ENCODE results near the gene KANSL1.
A peak's percentile ranks its signal among the peaks of the same experiment; 100 is the strongest.
"Not testable (repeated sequence)": the region's sequence is repeated elsewhere in the genome, so short reads cannot be mapped to it uniquely, and the experiment has no call there.

The KANSL1 gene

DNA sequence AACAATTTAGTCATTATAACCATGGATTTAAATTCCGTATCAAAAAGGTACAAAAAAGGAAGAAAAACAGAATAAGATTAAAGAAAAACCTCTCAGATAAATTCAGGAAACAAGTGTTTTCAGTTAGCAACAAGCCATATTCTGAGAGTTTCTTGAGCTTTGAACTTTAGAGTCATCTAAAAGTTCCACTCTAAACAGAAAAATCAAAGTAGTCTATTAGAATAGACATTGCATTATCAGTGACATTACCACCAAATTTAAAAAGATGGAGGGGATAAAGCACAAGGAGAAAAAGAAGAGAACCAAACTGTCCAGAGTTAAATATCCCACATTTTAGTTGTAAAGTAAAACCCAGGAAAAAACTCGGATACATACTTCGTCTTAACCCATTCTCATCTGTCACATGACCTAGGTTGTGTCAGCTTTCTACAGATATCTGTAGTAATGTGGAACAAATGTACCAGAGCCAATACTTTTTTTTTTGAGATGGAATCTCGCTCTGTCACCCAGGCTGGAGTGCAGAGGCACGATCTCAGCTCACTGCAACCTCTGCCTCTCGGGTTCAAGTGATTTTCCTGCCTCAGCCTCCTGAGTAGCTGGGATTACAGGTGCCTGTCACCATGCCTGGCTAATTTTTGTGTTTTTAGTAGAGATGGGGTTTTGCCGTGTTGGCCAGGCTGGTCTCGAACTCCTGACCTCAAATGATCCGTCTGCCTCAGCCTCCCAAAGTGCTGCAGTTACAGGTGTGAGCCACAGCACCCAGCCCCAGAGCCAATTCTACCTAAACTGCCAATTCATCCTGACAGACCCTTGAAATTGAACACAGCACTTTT is 91.2 kb downstream of the KANSL1 start:
- H3K9me3 ChIP-seq (ENCODE audit: control extremely low read depth in 1 of 5, control insufficient read depth in 4 of 5, insufficient read depth in 2 of 5, low read depth in 1 of 5, low read length in 4 of 5); H3K27me3 ChIP-seq (replicated peaks in 2 of 5; ENCODE audit: control insufficient read depth in 4 of 5, insufficient read depth in 5 of 5, low read length in 4 of 5); POLR2A ChIA-PET; DNase-seq; H3K36me3 ChIP-seq (ENCODE audit: control insufficient read depth in 4 of 4, insufficient read depth in 4 of 4, low read length in 3 of 4); H3K4me3 ChIP-seq (ENCODE audit: control insufficient read depth in 1 of 7, extremely low read depth in 1 of 7, insufficient read depth in 4 of 7, low read depth in 2 of 7, low read length in 6 of 7): not testable (repeated sequence)
- peak overlapping the region in 1 of 2 experiments; percentile 78 for H3K27ac ChIP-seq (ENCODE audit: insufficient read depth in 1 of 2, low read depth in 1 of 2, low read length in 2 of 2, poor library complexity in 1 of 2, severe bottlenecking in 2 of 2)
- peaks cover 0 to 18% (median 6%) of the 10 kb centered on the region in 4 experiments for H3K4me1 ChIP-seq (ENCODE audit: control extremely low read depth in 1 of 4, control insufficient read depth in 4 of 4, insufficient read depth in 4 of 4, low read length in 3 of 4)
- WGBS (ENCODE audit: insufficient coverage): 95% methylated on average over 3 of the region's 9 CpGs
- CTCF ChIA-PET: interaction anchor here (1.2 to 1.6 kb wide), 3 partner anchors 14 to 91 kb away, joined by 3 to 4 read pairs (median 3); partner anchors contain the start of gene KANSL1

DNA sequence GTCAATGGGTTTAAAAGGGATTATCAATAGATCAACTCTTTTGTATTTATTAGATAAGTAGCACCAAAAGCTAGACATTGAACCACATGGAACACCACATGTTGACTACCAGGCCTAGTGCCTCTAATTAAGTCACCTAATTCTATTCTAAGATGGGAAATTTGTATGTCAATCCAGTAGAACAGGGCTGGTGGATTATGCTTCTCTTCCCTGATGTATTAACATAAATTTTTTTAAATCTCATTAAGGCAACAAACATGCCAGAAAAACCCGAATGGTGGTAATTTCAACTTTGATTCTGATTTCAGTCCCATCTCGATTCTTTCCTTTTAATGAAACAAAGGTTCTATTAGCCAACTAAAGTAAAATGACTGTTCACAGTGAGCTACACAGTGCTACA is 92.6 kb downstream of the KANSL1 start:
- Histone ChIP-seq H3K9me3 (ENCODE audit: control extremely low read depth in 1 of 5, control insufficient read depth in 4 of 5, insufficient read depth in 2 of 5, low read depth in 1 of 5, low read length in 4 of 5) (no peaks in the 10 kb centered on the region), H3K27ac (ENCODE audit: insufficient read depth in 1 of 2, low read depth in 1 of 2, low read length in 2 of 2, poor library complexity in 1 of 2, severe bottlenecking in 2 of 2) (peak overlapping the region in 1 of 2 experiments; percentile 78), H3K4me3 (ENCODE audit: control insufficient read depth in 1 of 7, extremely low read depth in 1 of 7, insufficient read depth in 4 of 7, low read depth in 2 of 7, low read length in 6 of 7) (no peak overlapping the region), H3K27me3 (replicated peaks in 2 of 5; ENCODE audit: control insufficient read depth in 4 of 5, insufficient read depth in 5 of 5, low read length in 4 of 5) (no peaks in the 10 kb centered on the region), H3K36me3 (ENCODE audit: control insufficient read depth in 4 of 4, insufficient read depth in 4 of 4, low read length in 3 of 4) (no peaks in the 10 kb centered on the region), H3K4me1 (ENCODE audit: control extremely low read depth in 1 of 4, control insufficient read depth in 4 of 4, insufficient read depth in 4 of 4, low read length in 3 of 4) (peaks cover 0 to 18% (median 6%) of the 10 kb centered on the region in 4 experiments)
- no CpG with 5 or more reads among the region's 2 CpGs for WGBS (ENCODE audit: insufficient coverage)
- POLR2A ChIA-PET: interaction anchor here (0.6 to 1.0 kb wide), 2 partner anchors 9 to 12 kb away, joined by 3 to 4 read pairs; no protein-coding TSS in a partner anchor
- no peak for DNase-seq
- CTCF ChIA-PET: interaction anchor here (0.7 to 1.6 kb wide), 4 partner anchors 19 to 112 kb away, joined by 3 to 5 read pairs (median 4); partner anchors contain the start of gene KANSL1

DNA sequence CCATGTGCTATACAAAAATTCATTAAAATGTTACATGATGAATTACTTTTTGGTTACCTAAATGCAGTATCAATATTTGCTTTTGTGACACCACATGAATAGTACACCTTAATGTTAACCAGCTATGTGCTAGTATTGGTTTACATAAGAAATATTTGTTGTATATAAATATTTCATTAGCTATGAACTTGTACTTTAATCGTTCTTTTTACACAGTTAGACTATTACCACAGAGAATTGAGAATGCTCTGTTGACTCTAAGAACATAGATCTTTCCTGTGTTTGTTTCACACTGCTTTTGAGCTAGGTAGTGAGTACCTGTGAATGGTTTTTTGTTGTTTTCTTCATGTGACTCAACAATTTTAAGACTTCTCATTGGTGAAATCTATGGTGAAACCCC is 93.4 kb downstream of the KANSL1 start:
- no peak overlapping the region for H3K27ac ChIP-seq (ENCODE audit: insufficient read depth in 1 of 2, low read depth in 1 of 2, low read length in 2 of 2, poor library complexity in 1 of 2, severe bottlenecking in 2 of 2)
- DNase-seq: no peak
- CTCF ChIA-PET: interaction anchor here (0.7 to 1.4 kb wide), 3 partner anchors 9 to 113 kb away, joined by 3 to 5 read pairs (median 4); no protein-coding TSS in a partner anchor

DNA sequence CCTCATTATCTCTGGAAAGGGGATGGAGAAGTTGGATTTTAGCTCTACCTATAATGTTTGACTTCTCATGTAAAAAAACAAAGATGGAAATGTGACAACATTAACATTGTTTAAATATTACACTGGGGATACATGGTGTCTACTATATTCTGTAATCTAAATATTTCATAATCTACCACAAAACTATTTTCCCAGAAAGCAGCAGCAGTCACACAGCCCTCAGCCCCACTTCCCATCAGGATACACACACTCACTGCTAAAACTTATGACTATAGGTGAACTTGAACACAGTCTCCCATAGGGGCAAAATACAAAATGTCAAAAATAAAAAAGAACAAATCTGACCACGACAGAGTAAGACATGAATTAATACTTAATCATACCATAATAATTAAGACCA is 95.7 kb downstream of the KANSL1 start:
- ChIA-PET POLR2A (no interaction called here), CTCF (no interaction called here)
- Histone ChIP-seq H3K27me3 (replicated peaks in 2 of 5; ENCODE audit: control insufficient read depth in 4 of 5, insufficient read depth in 5 of 5, low read length in 4 of 5) (no peaks in the 10 kb centered on the region), H3K4me3 (ENCODE audit: control insufficient read depth in 1 of 7, extremely low read depth in 1 of 7, insufficient read depth in 4 of 7, low read depth in 2 of 7, low read length in 6 of 7) (no peak overlapping the region), H3K4me1 (ENCODE audit: control extremely low read depth in 1 of 4, control insufficient read depth in 4 of 4, insufficient read depth in 4 of 4, low read length in 3 of 4) (peaks cover 0 to 22% (median 6%) of the 10 kb centered on the region in 4 experiments), H3K9me3 (ENCODE audit: control extremely low read depth in 1 of 5, control insufficient read depth in 4 of 5, insufficient read depth in 2 of 5, low read depth in 1 of 5, low read length in 4 of 5) (no peaks in the 10 kb centered on the region), H3K36me3 (ENCODE audit: control insufficient read depth in 4 of 4, insufficient read depth in 4 of 4, low read length in 3 of 4) (peaks cover 0 to 8% (median 5%) of the 10 kb centered on the region in 4 experiments), H3K27ac (ENCODE audit: insufficient read depth in 1 of 2, low read depth in 1 of 2, low read length in 2 of 2, poor library complexity in 1 of 2, severe bottlenecking in 2 of 2) (no peak overlapping the region)
- no CpG with 5 or more reads among the region's 1 CpG for WGBS (ENCODE audit: insufficient coverage)
- DNase-seq: no peak

More for the DNA sequence above, 93.4 kb downstream of the KANSL1 start:
- no CpG with 5 or more reads among the region's 1 CpG for WGBS (ENCODE audit: insufficient coverage)
- Histone ChIP-seq H3K27me3 (replicated peaks in 2 of 5; ENCODE audit: control insufficient read depth in 4 of 5, insufficient read depth in 5 of 5, low read length in 4 of 5) (no peaks in the 10 kb centered on the region), H3K9me3 (ENCODE audit: control extremely low read depth in 1 of 5, control insufficient read depth in 4 of 5, insufficient read depth in 2 of 5, low read depth in 1 of 5, low read length in 4 of 5) (no peaks in the 10 kb centered on the region), H3K36me3 (ENCODE audit: control insufficient read depth in 4 of 4, insufficient read depth in 4 of 4, low read length in 3 of 4) (no peaks in the 10 kb centered on the region), H3K4me1 (ENCODE audit: control extremely low read depth in 1 of 4, control insufficient read depth in 4 of 4, insufficient read depth in 4 of 4, low read length in 3 of 4) (peaks cover 0 to 18% (median 6%) of the 10 kb centered on the region in 4 experiments), H3K4me3 (ENCODE audit: control insufficient read depth in 1 of 7, extremely low read depth in 1 of 7, insufficient read depth in 4 of 7, low read depth in 2 of 7, low read length in 6 of 7) (no peak overlapping the region)
- POLR2A ChIA-PET: interaction anchor here (0.5 to 1.0 kb wide), 2 partner anchors 11 to 115 kb away, joined by 4 to 5 read pairs; no protein-coding TSS in a partner anchor

DNA sequence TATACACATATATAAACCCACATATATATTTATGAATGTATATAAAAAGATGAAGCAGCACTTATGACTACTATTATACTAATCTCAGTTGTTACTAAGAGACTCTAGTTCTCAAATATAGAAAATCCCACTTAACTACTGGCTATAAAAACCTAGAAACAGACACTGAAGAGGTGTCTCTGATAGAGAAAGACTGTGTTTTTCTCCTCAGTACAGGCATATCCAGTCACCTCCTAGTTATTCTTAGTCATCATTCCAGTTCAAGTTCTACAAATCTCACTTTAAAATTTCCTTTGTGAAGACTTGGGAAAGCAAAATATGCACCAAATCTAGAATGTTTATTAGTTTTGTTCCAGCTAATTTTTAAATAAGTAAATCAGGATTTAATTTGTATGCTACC is 100.2 kb downstream of the KANSL1 start:
- H3K36me3 ChIP-seq (ENCODE audit: control insufficient read depth in 4 of 4, insufficient read depth in 4 of 4, low read length in 3 of 4): peaks cover 7 to 22% (median 15%) of the 10 kb centered on the region in 4 experiments
- CTCF ChIA-PET: interaction anchor here (1.5 kb wide), 1 partner anchor 10 kb away, joined by 6 read pairs; no protein-coding TSS in a partner anchor
- POLR2A ChIA-PET: no interaction called here

GRCh38 chr17:46090871-46091270 is 102.4 kb downstream of the KANSL1 start:
- ChIA-PET POLR2A (no interaction called here), CTCF (interaction anchor here (0.7 to 1.3 kb wide), 5 partner anchors 9 to 96 kb away, joined by 3 to 4 read pairs (median 3); no protein-coding TSS in a partner anchor)
- H3K4me3 ChIP-seq (ENCODE audit: control insufficient read depth in 1 of 7, extremely low read depth in 1 of 7, insufficient read depth in 4 of 7, low read depth in 2 of 7, low read length in 6 of 7): no peak overlapping the region
- WGBS (ENCODE audit: insufficient coverage): 100% methylated on average over 1 of the region's 4 CpGs
- H3K9me3 ChIP-seq (ENCODE audit: control extremely low read depth in 1 of 5, control insufficient read depth in 4 of 5, insufficient read depth in 2 of 5, low read depth in 1 of 5, low read length in 4 of 5): no peaks in the 10 kb centered on the region
- peaks cover 0 to 4% (median 0%) of the 10 kb centered on the region in 4 experiments for H3K4me1 ChIP-seq (ENCODE audit: control extremely low read depth in 1 of 4, control insufficient read depth in 4 of 4, insufficient read depth in 4 of 4, low read length in 3 of 4)
- no peak for DNase-seq
- H3K27me3 ChIP-seq (replicated peaks in 2 of 5; ENCODE audit: control insufficient read depth in 4 of 5, insufficient read depth in 5 of 5, low read length in 4 of 5): no peaks in the 10 kb centered on the region
- H3K36me3 ChIP-seq (ENCODE audit: control insufficient read depth in 4 of 4, insufficient read depth in 4 of 4, low read length in 3 of 4): peaks cover 11 to 22% (median 17%) of the 10 kb centered on the region in 4 experiments
- H3K27ac ChIP-seq (ENCODE audit: insufficient read depth in 1 of 2, low read depth in 1 of 2, low read length in 2 of 2, poor library complexity in 1 of 2, severe bottlenecking in 2 of 2): no peak overlapping the region

More for the DNA sequence above, 100.2 kb downstream of the KANSL1 start:
- DNase-seq: no peak
- H3K4me3 ChIP-seq (ENCODE audit: control insufficient read depth in 1 of 7, extremely low read depth in 1 of 7, insufficient read depth in 4 of 7, low read depth in 2 of 7, low read length in 6 of 7): no peak overlapping the region
- H3K9me3 ChIP-seq (ENCODE audit: control extremely low read depth in 1 of 5, control insufficient read depth in 4 of 5, insufficient read depth in 2 of 5, low read depth in 1 of 5, low read length in 4 of 5): no peaks in the 10 kb centered on the region
- H3K4me1 ChIP-seq (ENCODE audit: control extremely low read depth in 1 of 4, control insufficient read depth in 4 of 4, insufficient read depth in 4 of 4, low read length in 3 of 4): peaks cover 0 to 10% (median 0%) of the 10 kb centered on the region in 4 experiments
- H3K27ac ChIP-seq (ENCODE audit: insufficient read depth in 1 of 2, low read depth in 1 of 2, low read length in 2 of 2, poor library complexity in 1 of 2, severe bottlenecking in 2 of 2): no peak overlapping the region
- H3K27me3 ChIP-seq (replicated peaks in 2 of 5; ENCODE audit: control insufficient read depth in 4 of 5, insufficient read depth in 5 of 5, low read length in 4 of 5): no peaks in the 10 kb centered on the region
